GM18511 (cell line): ENCODE measurements around the gene PHAF1.

Experiments
- ATAC-seq: cut with Tn5 transposase; IDR thresholded peaks from one replicate; pipeline ENCODE4 v1.9.1; 2021; ENCODE audit warnings: mild to moderate bottlenecking, moderate library complexity; ENCODE audit not compliant: unreplicated experiment

Gene PHAF1

GRCh38 chr16:67191995-67192681, 82.4 kb downstream of the PHAF1 start, which contains the start of gene E2F4:
Gene E2F4, plus strand, starts transcription at chr16:67192155. Its CDS starts 73 bp downstream, at chr16:67192228.
- peak; percentile 91 for ATAC-seq

GRCh38 chr16:67192781-67193361, 83.1 kb downstream of the PHAF1 start:
- no peak for ATAC-seq

- no peak for ATAC-seq
Measured at GRCh38 chr16:67193536-67193935, 83.8 kb downstream of the PHAF1 start.

GRCh38 chr16:67194260-67194659, 84.5 kb downstream of the PHAF1 start:
- no peak for ATAC-seq

GRCh38 chr16:67195676-67196075, 85.9 kb downstream of the PHAF1 start:
- no peak for ATAC-seq

DNA sequence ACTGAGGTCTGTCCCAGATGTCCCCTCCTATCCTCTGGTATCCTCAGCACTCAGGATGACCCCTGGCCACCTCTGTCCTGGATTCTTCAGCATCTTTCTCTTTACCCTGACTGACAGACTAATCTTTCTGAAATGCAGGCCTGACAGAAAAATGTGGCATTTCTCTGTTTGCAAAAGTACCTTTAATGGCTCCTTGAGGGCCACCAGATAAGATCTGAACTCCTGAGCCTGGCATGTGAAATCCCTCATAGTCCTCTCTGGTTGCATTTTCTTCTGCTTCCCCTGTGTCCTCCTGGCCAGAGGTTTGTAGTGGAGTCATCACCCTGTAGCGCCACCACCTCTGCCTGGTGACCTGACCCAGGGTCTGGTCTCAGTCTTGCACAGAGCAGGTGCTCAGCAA, 87.1 kb downstream of the PHAF1 start:
- ATAC-seq: no peak

DNA sequence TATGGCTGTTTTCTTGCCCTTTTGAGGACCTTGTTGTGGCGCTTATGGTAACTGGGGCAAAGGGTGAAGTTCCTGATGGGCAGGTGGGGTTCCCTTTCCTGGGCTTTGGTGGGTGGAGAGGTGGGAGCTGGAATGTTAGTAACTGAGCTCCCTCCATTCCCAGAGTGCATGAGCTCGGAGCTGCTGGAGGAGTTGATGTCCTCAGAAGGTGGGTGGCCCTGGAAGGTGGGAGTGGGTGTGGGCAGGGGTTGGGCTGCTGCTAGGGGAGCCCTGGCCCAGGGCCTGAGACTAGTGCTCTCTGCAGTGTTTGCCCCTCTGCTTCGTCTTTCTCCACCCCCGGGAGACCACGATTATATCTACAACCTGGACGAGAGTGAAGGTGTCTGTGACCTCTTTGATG, 88.0 kb downstream of the PHAF1 start:
- no peak for ATAC-seq
